GM21367 (cell line): Measurements from ENCODE around the gene AP3B1.

Experiments used
- ATAC-seq: cut with Tn5 transposase; IDR thresholded peaks from one replicate; pipeline ENCODE4 v1.9.1; 2021; ENCODE audit not compliant: unreplicated experiment

Gene AP3B1

GRCh38 chr5:78293851-78294247 is 649 bp downstream of the AP3B1 start:
- ATAC-seq, result no peak

DNA sequence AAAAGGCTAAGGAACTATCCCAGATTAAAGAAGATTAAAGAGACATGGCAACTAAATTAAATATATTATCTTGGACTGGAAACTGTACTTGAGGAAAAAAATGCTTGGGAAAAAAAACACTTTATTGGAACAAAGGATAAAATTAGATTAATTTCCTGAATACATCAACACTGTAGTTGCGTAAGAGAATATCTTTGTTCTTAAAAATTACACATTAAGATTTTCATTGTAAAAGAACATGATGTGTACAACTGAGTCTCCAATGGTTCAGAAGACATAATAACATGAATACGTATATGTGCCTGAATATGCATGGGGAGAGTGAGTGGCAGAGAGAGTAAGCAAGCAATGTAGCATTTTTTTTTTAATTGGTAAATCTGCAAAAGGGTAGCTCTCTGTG is 2.8 kb downstream of the AP3B1 start:
- no peak for ATAC-seq

- no peak for ATAC-seq
Observed at GRCh38 chr5:78289911-78290310, 4.6 kb downstream of the AP3B1 start.

DNA sequence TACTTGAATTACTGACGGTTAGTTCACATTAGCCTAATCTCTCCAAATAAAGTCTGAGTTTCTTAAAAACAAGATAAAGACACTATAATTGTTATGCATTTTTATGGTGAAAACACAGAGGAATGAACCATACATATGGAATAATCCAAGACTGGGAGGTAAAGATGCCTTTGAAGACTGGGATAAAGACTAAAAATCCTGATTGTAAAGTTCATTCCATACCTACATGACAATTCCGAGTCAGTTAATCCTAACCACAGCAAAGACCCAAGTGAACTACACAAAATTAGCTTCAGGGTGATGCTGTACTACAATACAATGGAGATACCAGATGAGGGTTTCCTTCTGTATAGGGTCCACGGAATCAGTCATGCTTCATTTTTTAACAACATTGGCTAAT is 6.3 kb downstream of the AP3B1 start:
- no peak for ATAC-seq

GRCh38 chr5:78287833-78288232 is 6.7 kb downstream of the AP3B1 start:
- no peak for ATAC-seq

DNA sequence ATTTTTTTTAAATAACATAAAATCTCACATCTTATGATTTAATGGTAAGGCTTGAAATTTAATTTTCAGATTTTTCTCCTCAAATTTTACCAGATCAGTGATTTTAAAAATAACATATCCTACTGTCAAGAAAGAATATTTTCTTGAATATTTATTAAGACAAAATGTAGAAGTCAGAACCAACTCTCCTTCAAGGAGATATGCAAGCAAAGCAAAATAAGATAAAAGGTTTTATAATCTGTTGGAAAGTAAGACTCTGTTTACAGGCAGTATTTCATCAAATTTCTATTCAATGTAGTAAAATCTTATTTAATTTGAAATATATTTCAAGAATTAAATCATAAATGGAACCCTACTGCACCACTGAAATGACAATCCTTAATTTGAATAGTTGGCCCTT is 7.3 kb downstream of the AP3B1 start:
- ATAC-seq, result no peak

DNA sequence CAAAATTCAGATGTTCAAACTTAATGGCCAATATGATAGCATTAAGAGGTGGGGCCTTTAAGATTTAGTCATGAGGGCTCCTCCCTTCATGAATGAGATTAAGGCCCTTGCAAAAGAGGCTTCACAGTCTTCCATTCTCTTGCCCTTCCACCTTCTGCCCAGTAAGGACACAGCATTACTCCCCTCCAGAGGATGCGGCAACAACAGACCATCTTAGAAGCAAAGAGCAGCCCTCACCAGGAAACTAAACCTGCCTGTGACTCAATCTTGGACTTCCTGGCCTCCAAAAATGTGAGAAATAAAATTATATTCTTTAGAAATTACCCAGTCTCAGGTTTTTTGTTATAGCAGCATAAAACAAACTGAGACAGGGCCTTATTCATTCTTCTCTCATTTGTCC is 8.2 kb downstream of the AP3B1 start:
- no peak for ATAC-seq

DNA sequence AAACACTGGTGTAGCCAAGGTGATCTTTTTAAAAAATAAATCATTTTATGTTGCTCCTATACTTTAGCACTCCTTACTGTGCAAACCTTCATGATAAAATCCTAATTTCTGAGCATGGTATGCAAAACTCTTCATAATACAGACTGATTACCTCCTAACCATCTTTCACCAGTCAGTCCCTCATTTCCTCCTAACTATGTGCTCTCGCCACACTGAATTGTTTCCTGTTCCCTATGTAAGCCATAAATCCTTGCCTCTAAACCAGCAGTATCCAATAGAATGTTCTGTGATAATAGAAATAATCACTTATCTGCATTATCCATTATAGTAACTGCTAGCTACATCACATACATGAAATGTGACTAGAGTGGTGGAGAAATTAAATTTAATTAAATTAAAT is 10.7 kb downstream of the AP3B1 start:
- no peak for ATAC-seq

DNA sequence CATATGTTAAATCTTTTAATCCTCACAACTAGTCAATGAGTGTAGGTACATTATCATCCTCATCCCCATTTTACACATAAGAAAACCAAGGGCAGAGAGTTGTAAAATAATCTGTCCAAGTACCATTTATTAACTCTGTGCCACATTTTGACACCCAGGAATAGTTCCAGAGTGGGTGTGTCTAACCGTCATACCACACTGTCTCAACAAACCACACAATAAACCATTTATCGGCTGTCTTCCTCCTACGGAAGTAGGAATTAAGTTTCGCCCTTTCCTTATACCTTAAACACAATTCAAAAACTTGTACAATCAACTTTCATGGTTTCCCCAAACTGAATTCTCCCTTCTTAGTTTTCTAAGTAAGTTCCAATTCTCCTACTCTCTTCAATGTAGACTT is 11.4 kb downstream of the AP3B1 start:
- ATAC-seq, result no peak

GRCh38 chr5:78280261-78280660 is 14.2 kb downstream of the AP3B1 start:
- no peak for ATAC-seq

DNA sequence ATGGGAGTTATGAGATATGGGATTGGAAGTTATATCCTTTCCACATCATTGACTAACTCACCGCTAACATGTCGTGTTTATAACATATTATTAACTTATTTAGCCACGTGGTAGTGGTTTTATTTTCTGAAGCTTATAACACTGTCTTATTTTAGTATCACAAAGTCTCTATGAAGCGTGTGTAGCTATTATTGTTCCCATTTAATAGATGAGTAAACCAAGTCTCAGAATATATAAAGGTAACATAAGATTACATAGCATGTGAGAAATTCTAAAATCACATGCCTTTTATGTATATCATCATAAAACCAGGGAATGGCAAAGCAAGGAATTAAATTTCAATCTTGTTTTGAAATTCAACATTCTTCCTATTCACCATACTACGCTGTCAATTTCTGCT is 15.3 kb downstream of the AP3B1 start:
- ATAC-seq, result no peak

DNA sequence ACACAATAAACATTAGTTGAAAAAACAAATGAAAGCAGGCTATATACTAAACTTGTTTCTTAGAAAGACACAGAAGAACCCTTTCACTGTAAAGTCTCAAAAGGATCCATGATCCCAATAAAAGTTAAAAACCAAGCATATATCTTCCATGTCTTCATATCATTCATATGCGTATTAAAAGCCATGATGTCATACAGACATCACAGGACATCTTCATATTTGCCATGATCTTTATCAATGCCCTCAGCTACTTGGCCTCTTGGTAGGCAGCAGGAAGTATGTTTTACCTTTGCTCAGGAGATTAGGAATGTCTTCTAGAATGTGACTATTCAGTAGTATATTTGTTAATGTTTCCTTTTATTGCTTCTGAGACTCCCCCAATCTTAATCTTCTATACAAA is 16.8 kb downstream of the AP3B1 start:
- no peak for ATAC-seq

- ATAC-seq, result no peak
Observed at GRCh38 chr5:78275998-78276543, 18.4 kb downstream of the AP3B1 start.

DNA sequence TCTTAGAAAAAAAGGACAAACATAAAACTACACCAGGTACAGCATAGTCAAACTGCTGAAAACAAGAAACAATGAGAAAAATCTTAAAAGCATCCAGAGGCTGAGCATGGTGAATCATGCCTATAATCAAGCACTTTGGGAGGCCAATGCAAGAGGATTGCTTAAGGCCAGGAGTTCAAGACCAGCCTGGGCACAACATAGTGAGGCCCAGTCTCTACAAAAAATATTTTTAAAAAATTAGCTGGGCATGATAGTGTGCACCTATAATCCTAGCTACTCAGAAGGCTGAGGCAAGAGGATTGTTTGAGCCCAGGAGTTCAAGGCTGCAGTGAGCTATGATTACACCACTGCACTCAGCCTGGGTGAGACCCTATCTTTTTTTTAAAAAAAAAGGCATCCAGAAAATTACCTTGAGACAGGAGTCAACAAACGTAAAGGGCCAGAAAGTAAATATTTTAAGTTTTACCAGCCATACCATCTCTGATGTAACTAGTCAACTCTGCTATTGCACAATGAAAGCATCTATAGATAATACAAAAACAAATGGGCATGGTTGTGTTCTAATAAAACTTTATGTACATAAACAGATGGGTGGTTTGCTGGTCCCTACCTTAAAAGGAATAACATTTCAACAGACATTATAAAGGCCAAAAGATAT is 19.8 kb downstream of the AP3B1 start:
- ATAC-seq, result no peak

- no peak for ATAC-seq
Observed at GRCh38 chr5:78273436-78273835, 21.1 kb downstream of the AP3B1 start.

DNA sequence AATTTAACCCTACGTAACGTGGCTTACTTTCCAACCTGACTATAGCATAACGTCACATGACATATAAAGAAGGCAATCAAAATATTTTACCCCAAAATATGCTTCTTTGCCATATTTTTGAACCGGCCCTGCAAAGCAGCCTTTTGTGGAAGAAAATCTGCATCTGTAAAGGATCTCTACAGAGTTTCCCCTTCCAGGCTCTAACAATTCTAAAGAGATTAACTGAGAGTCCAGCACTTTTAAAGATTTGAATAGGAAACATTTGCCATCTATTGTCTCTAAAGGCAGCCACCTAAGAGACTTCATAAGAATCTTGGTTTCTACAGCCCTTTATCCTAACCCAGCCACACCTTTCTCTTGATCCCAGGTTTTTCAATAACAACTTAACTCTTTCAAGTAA is 22.7 kb downstream of the AP3B1 start:
- ATAC-seq, result no peak

GRCh38 chr5:78269088-78269703 is 25.3 kb downstream of the AP3B1 start:
- ATAC-seq, result no peak

GRCh38 chr5:78268356-78268755 is 26.1 kb downstream of the AP3B1 start:
- ATAC-seq, result no peak

- no peak for ATAC-seq
Observed at GRCh38 chr5:78265163-78265562, 29.3 kb downstream of the AP3B1 start.

DNA sequence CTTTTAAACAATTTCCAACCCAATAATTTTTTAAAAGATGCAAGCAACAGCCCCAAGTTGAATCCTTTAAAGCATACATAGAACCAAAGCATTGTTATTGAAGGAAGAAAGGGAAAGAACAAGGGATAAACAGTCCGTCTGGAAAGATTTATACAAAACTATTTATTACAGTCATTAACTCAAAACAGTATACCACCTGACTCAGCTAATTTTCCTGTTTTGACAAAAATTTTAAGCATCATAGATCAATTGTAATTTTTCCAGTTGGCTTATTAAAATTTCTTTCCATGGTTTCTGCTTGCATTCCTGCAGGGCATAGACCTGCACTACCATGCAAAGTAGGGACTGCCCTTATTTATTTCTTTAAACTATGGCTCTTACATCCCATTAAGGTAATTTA is 29.9 kb downstream of the AP3B1 start:
- no peak for ATAC-seq

GRCh38 chr5:78260771-78261170 is 33.7 kb downstream of the AP3B1 start:
- no peak for ATAC-seq

- ATAC-seq, result no peak
Observed at GRCh38 chr5:78253201-78253600, 41.3 kb downstream of the AP3B1 start.

DNA sequence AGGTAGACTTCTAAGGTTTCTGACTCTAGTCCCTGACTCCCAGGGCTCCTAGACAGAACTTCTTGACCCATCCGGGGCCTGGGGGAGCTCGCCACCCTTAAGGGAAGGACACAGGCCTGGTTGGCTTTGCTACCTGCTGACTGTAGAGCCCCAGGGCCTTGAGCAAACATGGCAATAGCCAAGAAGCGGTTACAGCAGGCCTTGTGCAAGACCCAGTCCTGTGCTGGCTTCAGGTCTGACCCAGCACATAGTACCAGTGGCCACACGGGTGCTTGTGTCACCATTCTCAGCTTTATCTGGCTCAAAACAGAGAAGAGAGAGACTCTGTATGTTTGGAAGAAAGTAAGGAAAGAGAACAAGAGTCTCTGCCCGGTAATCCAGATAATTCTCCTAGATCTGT is 41.8 kb downstream of the AP3B1 start:
- no peak for ATAC-seq
